HCT116 (cell line): ENCODE measurements around the gene AP1M2. TPM values are rescaled to one million over a fixed set of nuclear protein-coding genes. Genes with fewer than 3 reads are reported as not detected.

ENCODE experiments used
- ATAC-seq: fragments of 200-7000 bp; cut with Tn5 transposase; 2 replicates; pipeline ENCODE4 v1.9.1; 2020; ENCODE audit warnings: mild to moderate bottlenecking, moderate library complexity
- BruUV-seq: library from RNA; stranded (reverse); fragments of 400-500 nt; replicated peaks from 2 replicates; lab custom pipeline; 2021; lab: Mats Ljungman, UMichigan
- CTCF ChIA-PET: fragments of 300-600 bp; sonication (Branson Sonifier 250); formaldehyde crosslinking; loops from one replicate; lab custom pipeline; 2021; ENCODE audit warnings: antibody characterized with exemption; lab: Charles Lee
- POLR2A ChIA-PET: fragments of 300-600, 350-600 bp; sonication (Branson Sonifier 250); formaldehyde crosslinking; loops from one replicate; lab custom pipeline; 2021; ENCODE audit warnings: antibody characterized with exemption; lab: Charles Lee
- RAD21 ChIA-PET, 2 experiments: fragments of 300-600 bp; sonication (Branson Sonifier 250); formaldehyde crosslinking; loops; one replicate each; lab custom pipeline; 2023; ENCODE audit warnings: low total read pairs in 2 of 2; ENCODE audit not compliant: uncharacterized antibody in 2 of 2, unreplicated experiment in 2 of 2, low non-redundant PET in 1 of 2; lab: Charles Lee
- DNase-seq: peaks from one replicate; pipeline ENCODE4 v3.0.0-alpha.2; 2010; ENCODE audit warnings: low read depth, low spot score
- H2AFZ ChIP-seq: fragments of 200-600 bp; shearing (Covaris generic), sonication (generic); 2 replicates; pipeline ENCODE4 v1.6.1; 2017; ENCODE audit warnings: low read depth, mixed run types, mixed read lengths, antibody characterized with exemption, low read length; ENCODE audit not compliant: poor library complexity, severe bottlenecking
- H3K27ac ChIP-seq: 2 replicates; pipeline ENCODE4 v1.5.1; 2012; ENCODE audit warnings: low read depth, low read length
- H3K27me3 ChIP-seq: fragments of 200-600 bp; sonication (generic); 2 replicates; pipeline ENCODE4 v1.6.1; 2016; ENCODE audit warnings: mixed run types, low read length, mixed read lengths; ENCODE audit not compliant: insufficient read depth
- H3K36me3 ChIP-seq, 2 experiments: fragments of 200-500 bp in 1 of 2; fragments of 200-600 bp in 1 of 2; sonication (Bioruptor generic) in 1 of 2; sonication (generic) in 1 of 2; 2 replicates each; pipeline versions ENCODE4 v1.5.1 to v1.6.1; 2014 to 2016; ENCODE audit warnings: low read length in 2 of 2, inconsistent platforms in 1 of 2, mixed read lengths in 1 of 2, mixed run types in 1 of 2; ENCODE audit not compliant: insufficient read depth in 2 of 2, control insufficient read depth in 1 of 2
- H3K4me1 ChIP-seq, 2 experiments: fragments of 200-600 bp in 1 of 2; sonication (generic) in 1 of 2; 2 replicates each; pipeline versions ENCODE4 v1.5.1 to v1.6.1; 2012 to 2017; ENCODE audit warnings: low read length in 2 of 2, inconsistent platforms in 1 of 2, mild to moderate bottlenecking in 1 of 2, mixed read lengths in 1 of 2, mixed run types in 1 of 2, moderate library complexity in 1 of 2; ENCODE audit not compliant: insufficient read depth in 2 of 2, control insufficient read depth in 1 of 2
- H3K4me2 ChIP-seq: fragments of 200-600 bp; sonication (generic); 2 replicates; pipeline ENCODE4 v1.6.1; 2017; ENCODE audit warnings: mixed run types, low read length, mixed read lengths
- H3K4me3 ChIP-seq, 2 experiments: fragments of 200-600 bp in 1 of 2; sonication (generic) in 1 of 2; replicated peaks in 1 of 2; 2 replicates each; pipeline ENCODE4 v1.5.1; 2011 to 2016; ENCODE audit warnings: low read length in 2 of 2, control low read depth in 1 of 2, low read depth in 1 of 2, mild to moderate bottlenecking in 1 of 2, mixed read lengths in 1 of 2, mixed run types in 1 of 2
- H3K79me2 ChIP-seq: fragments of 200-600 bp; sonication (generic); 2 replicates; pipeline ENCODE4 v1.6.1; 2017; ENCODE audit warnings: mild to moderate bottlenecking, mixed run types, low read length, moderate library complexity, mixed read lengths; ENCODE audit not compliant: insufficient read depth
- H3K9ac ChIP-seq: fragments of 200-600 bp; sonication (generic); 2 replicates; pipeline ENCODE4 v1.6.1; 2016; ENCODE audit warnings: low read length, mixed read lengths
- H3K9me2 ChIP-seq: fragments of 200-600 bp; sonication (generic), shearing (Covaris generic); 2 replicates; pipeline ENCODE4 v1.6.1; 2017; ENCODE audit warnings: mixed run types, mild to moderate bottlenecking, moderate library complexity; ENCODE audit not compliant: insufficient read depth
- H3K9me3 ChIP-seq, 2 experiments: fragments of 200-500 bp in 1 of 2; fragments of 200-600 bp in 1 of 2; sonication (Bioruptor generic) in 1 of 2; sonication (generic) in 1 of 2; 2 replicates each; pipeline ENCODE4 v1.6.1; 2014 to 2017; ENCODE audit warnings: low read length in 2 of 2, mixed read lengths in 2 of 2, inconsistent platforms in 1 of 2, low read depth in 1 of 2, mild to moderate bottlenecking in 1 of 2, mixed run types in 1 of 2, moderate library complexity in 1 of 2; ENCODE audit not compliant: control insufficient read depth in 1 of 2, insufficient read depth in 1 of 2
- H4K20me1 ChIP-seq: fragments of 200-600 bp; sonication (generic), shearing (Covaris generic); 2 replicates; pipeline ENCODE4 v1.6.1; 2017; ENCODE audit warnings: mixed run types, mild to moderate bottlenecking, moderate library complexity; ENCODE audit not compliant: insufficient read depth
- CTCF ChIP-seq, 3 experiments: fragments of 200-600 bp in 1 of 3; sonication (generic) in 1 of 3; IDR thresholded peaks in 2 of 3; conservative IDR thresholded peaks in 1 of 3; 2 replicates each; pipeline ENCODE4 v1.5.1; 2012 to 2017; ENCODE audit warnings: low read depth in 2 of 3, low read length in 2 of 3, antibody characterized with exemption in 1 of 3, borderline replicate concordance in 1 of 3, control low read depth in 1 of 3, mild to moderate bottlenecking in 1 of 3, mixed read lengths in 1 of 3, mixed run types in 1 of 3, moderate library complexity in 1 of 3; ENCODE audit not compliant: insufficient read depth in 1 of 3
- EGR1 ChIP-seq: IDR thresholded peaks from 2 replicates; pipeline ENCODE4 v1.6.1; 2012; ENCODE audit warnings: low read depth
- ELF1 ChIP-seq: IDR thresholded peaks from 2 replicates; pipeline ENCODE4 v1.6.1; 2012; ENCODE audit warnings: low read depth, borderline replicate concordance
- JUND ChIP-seq: IDR thresholded peaks from 2 replicates; pipeline ENCODE4 v1.6.1; 2012
- MAX ChIP-seq: IDR thresholded peaks from 2 replicates; pipeline ENCODE4 v1.6.1; 2012
- SP1 ChIP-seq: IDR thresholded peaks from 2 replicates; pipeline ENCODE4 v1.6.1; 2012; ENCODE audit warnings: low read depth
- TCF7L2 ChIP-seq: IDR thresholded peaks from 2 replicates; pipeline ENCODE4 v1.7.0; 2011; ENCODE audit warnings: borderline replicate concordance, inconsistent platforms; ENCODE audit not compliant: insufficient read depth, insufficient read length; ENCODE audit errors: extremely low read depth
- ZNF274 ChIP-seq: fragments of 200-500 bp; sonication (Bioruptor generic); IDR thresholded peaks from 2 replicates; pipeline ENCODE4 v1.6.1; 2014; ENCODE audit warnings: mild to moderate bottlenecking, low read depth, low read length, inconsistent platforms
- intact Hi-C: fragments of 100-400 bp; cut with micrococcal nuclease; formaldehyde crosslinking; loops from 2 replicates; pipeline ENCODE4 v1.10.0; 2022
- total RNA-seq: library from RNA; stranded (reverse); gene quantifications from one replicate; pipeline ENCODE4 v1.2.1, GENCODE V29; 2021; ENCODE audit not compliant: unreplicated experiment

Gene AP1M2
- total RNA-seq, 1 experiment from 2014 or later, result 111 TPM

GRCh38 chr19:10624585-10624984 lies 37.5 kb upstream of the AP1M2 start (continued):
- TF ChIP-seq CTCF (IDR thresholded peaks at IDR 0.05 in 2 of 3, conservative IDR thresholded peaks at IDR 0.05 in 1 of 3; ENCODE audit: borderline replicate concordance in 1 of 3, insufficient read depth in 1 of 3, low read depth in 2 of 3, low read length in 2 of 3) (no peak), TCF7L2 (no peak), ELF1 (no peak), SP1 (no peak), EGR1 (no peak)

GRCh38 chr19:10621966-10622365 lies 34.9 kb upstream of the AP1M2 start:
- ChIA-PET RAD21 (no interaction called here), CTCF (interaction anchor here (0.7 kb wide), 1 partner anchor 17 kb away, joined by 3 read pairs; no protein-coding TSS in a partner anchor), POLR2A (interaction anchor here (1.2 kb wide), 1 partner anchor 80 kb away, joined by 3 read pairs; no protein-coding TSS in a partner anchor)
- no peak for DNase-seq
- no peaks in the 10 kb centered on the region for H4K20me1 ChIP-seq
- H3K36me3 ChIP-seq, result no peaks in the 10 kb centered on the region
- TF ChIP-seq JUND, result no peak
- TF ChIP-seq ZNF274, result no peak
- no peak for TF ChIP-seq MAX
- TF ChIP-seq CTCF (IDR thresholded peaks at IDR 0.05 in 2 of 3, conservative IDR thresholded peaks at IDR 0.05 in 1 of 3; ENCODE audit: borderline replicate concordance in 1 of 3, insufficient read depth in 1 of 3, low read depth in 2 of 3, low read length in 2 of 3), result no peak
- no peaks in the 10 kb centered on the region for H3K9me3 ChIP-seq
- peaks cover 58 to 72% of the 10 kb centered on the region in 2 experiments for H3K4me1 ChIP-seq
- no peak overlapping the region for H2AFZ ChIP-seq
- H3K4me2 ChIP-seq, result no peak overlapping the region
- H3K27me3 ChIP-seq, result no peaks in the 10 kb centered on the region
- intact Hi-C loops, result no loop called here
- H3K27ac ChIP-seq, result no peak overlapping the region
- no peak overlapping the region for H3K4me3 ChIP-seq
- no peak overlapping the region for H3K9ac ChIP-seq
- peaks cover 9% of the 10 kb centered on the region for H3K79me2 ChIP-seq
- no TSS peak for BruUV-seq
- no peaks in the 10 kb centered on the region for H3K9me2 ChIP-seq
- ATAC-seq, result no peak
